Lung (tissue), 12 donors: ENCODE results near the gene NFATC2. TPM values are rescaled to one million over a fixed set of nuclear protein-coding genes. Genes with fewer than 3 reads are reported as not detected.

Experiments
- ATAC-seq: fragments of 200-7000 bp; cut with Tn5 transposase; one replicate; pipeline ENCODE4 v1.9.1; 2020; ENCODE audit warnings: moderate number of reproducible peaks; ENCODE audit not compliant: insufficient read depth, low FRiP score
- DNase-seq, 3 donors: peaks; one replicate each; pipeline ENCODE4 v3.0.0-alpha.2; 2013 to 2017
- H3K27ac ChIP-seq, 2 donors: one replicate each; pipeline ENCODE4 v1.5.1; 2013; ENCODE audit warnings: mild to moderate bottlenecking in 2 of 2, moderate library complexity in 2 of 2, control low read depth in 1 of 2, inconsistent platforms in 1 of 2, low read depth in 1 of 2, low read length in 1 of 2
- H3K27me3 ChIP-seq, 3 donors: one replicate each; pipeline ENCODE4 v1.5.1; 2013; ENCODE audit warnings: low read length in 2 of 3; ENCODE audit not compliant: control insufficient read depth in 3 of 3, insufficient read depth in 3 of 3
- H3K36me3 ChIP-seq, 4 donors: one replicate each; pipeline ENCODE4 v1.5.1; 2013; ENCODE audit warnings: low read length in 4 of 4, mild to moderate bottlenecking in 1 of 4, moderate library complexity in 1 of 4; ENCODE audit not compliant: control insufficient read depth in 4 of 4, insufficient read depth in 4 of 4
- H3K4me1 ChIP-seq, 5 donors: one replicate each; pipeline ENCODE4 v1.5.1; 2013; ENCODE audit warnings: low read length in 5 of 5, mild to moderate bottlenecking in 2 of 5, moderate library complexity in 1 of 5; ENCODE audit not compliant: control insufficient read depth in 5 of 5, insufficient read depth in 5 of 5
- H3K4me3 ChIP-seq: one replicate; pipeline ENCODE4 v1.5.1; 2013; ENCODE audit warnings: mild to moderate bottlenecking, control low read depth, moderate library complexity
- H3K9ac ChIP-seq, 2 donors: one replicate each; pipeline ENCODE4 v1.5.1; 2013; ENCODE audit warnings: low read length in 2 of 2, control low read depth in 1 of 2; ENCODE audit not compliant: insufficient read depth in 1 of 2
- H3K9me3 ChIP-seq, 4 donors: one replicate each; pipeline ENCODE4 v1.5.1; 2013; ENCODE audit warnings: low read length in 3 of 4, mild to moderate bottlenecking in 1 of 4, moderate library complexity in 1 of 4; ENCODE audit not compliant: control insufficient read depth in 4 of 4, insufficient read depth in 3 of 4
- CTCF ChIP-seq: IDR thresholded peaks from 2 replicates; pipeline ENCODE4 v1.5.1; 2012; ENCODE audit warnings: mild to moderate bottlenecking; ENCODE audit errors: control extremely low read depth, extremely low read depth
- WGBS, 2 donors: extraction: QIAGEN DNeasy Blood & Tissue Kit; methylation state at CpG; one replicate each; pipeline ENCODE4 v1.1.7; 2013; 5-methylcytosine and 5-hydroxymethylcytosine counted together
- polyA plus RNA-seq, 2 donors: library from polyadenylated mRNA; stranded (reverse); fragments of 200-250 nt; gene quantifications; one replicate each; pipeline ENCODE4 v1.2.1, GENCODE V29; 2013
- total RNA-seq, 2 donors: library from RNA; depleted of rRNA in 1 of 2; stranded (reverse); fragments of >200 nt in 1 of 2; gene quantifications; one replicate each; pipeline ENCODE4 v1.2.1, GENCODE V29; 2014 to 2021
- donor health status: control.
- donor health status: control.
- donor health status: Bipolar disorder and iron deficiency.
- donor health status: healthy.
- donor health status: DM: yes; HTN: yes; CAD: no.

NFATC2 gene
- total and polyA plus RNA-seq, 4 donors, result 1.3 to 8.7 (median 4.7) TPM

- H3K9ac ChIP-seq, result no peak overlapping the region
- H3K36me3 ChIP-seq, result peaks cover 0 to 12% (median 1%) of the 10 kb centered on the region in 4 donors
- H3K4me1 ChIP-seq, result peaks cover 4 to 14% (median 8%) of the 10 kb centered on the region in 5 donors
- H3K9me3 ChIP-seq, result no peaks in the 10 kb centered on the region
- H3K27me3 ChIP-seq, result no peaks in the 10 kb centered on the region
- ATAC-seq (no peak), DNase-seq (no peak)
- TF ChIP-seq CTCF, result no peak
- H3K27ac ChIP-seq, result no peak overlapping the region
- 94 to 97% methylated on average over 9 of the region's 9 CpGs for WGBS, 2 donors
- no peak overlapping the region for H3K4me3 ChIP-seq
Measured at GRCh38 chr20:51454250-51454865, 88.2 kb downstream of the NFATC2 start.

- 96 to 98% methylated on average over 13 of the region's 13 CpGs for WGBS, 2 donors
- no peak for TF ChIP-seq CTCF
- H3K27me3 ChIP-seq, result no peaks in the 10 kb centered on the region
- no peak overlapping the region for H3K9ac ChIP-seq
- ATAC-seq (no peak), DNase-seq (no peak)
- no peak overlapping the region for H3K27ac ChIP-seq
- H3K4me1 ChIP-seq, result peaks cover 4 to 14% (median 9%) of the 10 kb centered on the region in 5 donors
- H3K4me3 ChIP-seq, result no peak overlapping the region
- no peaks in the 10 kb centered on the region for H3K9me3 ChIP-seq
- peaks cover 0 to 12% (median 1%) of the 10 kb centered on the region in 4 donors for H3K36me3 ChIP-seq
Measured at GRCh38 chr20:51452734-51453365, 89.7 kb downstream of the NFATC2 start.

GRCh38 chr20:51452091-51452613, 90.4 kb downstream of the NFATC2 start:
- ATAC-seq (no peak), DNase-seq (no peak)
- no peak overlapping the region for H3K9ac ChIP-seq
- no peaks in the 10 kb centered on the region for H3K9me3 ChIP-seq
- peaks cover 4 to 19% (median 8%) of the 10 kb centered on the region in 5 donors for H3K4me1 ChIP-seq
- H3K4me3 ChIP-seq, result no peak overlapping the region
- no peak for TF ChIP-seq CTCF
- H3K36me3 ChIP-seq, result peaks cover 0 to 12% (median 1%) of the 10 kb centered on the region in 4 donors
- no peaks in the 10 kb centered on the region for H3K27me3 ChIP-seq
- 94% methylated on average over 6 of the region's 6 CpGs for WGBS, 2 donors
- no peak overlapping the region for H3K27ac ChIP-seq
